ENCODE data around the gene WDTC1. TPM values are rescaled to one million over a fixed set of nuclear protein-coding genes. Genes with fewer than 3 reads are reported as not detected.

WDTC1 gene
- total and polyA plus RNA-seq, 2 experiments from 2014 or later = 18.9 to 52.5 TPM

DNA sequence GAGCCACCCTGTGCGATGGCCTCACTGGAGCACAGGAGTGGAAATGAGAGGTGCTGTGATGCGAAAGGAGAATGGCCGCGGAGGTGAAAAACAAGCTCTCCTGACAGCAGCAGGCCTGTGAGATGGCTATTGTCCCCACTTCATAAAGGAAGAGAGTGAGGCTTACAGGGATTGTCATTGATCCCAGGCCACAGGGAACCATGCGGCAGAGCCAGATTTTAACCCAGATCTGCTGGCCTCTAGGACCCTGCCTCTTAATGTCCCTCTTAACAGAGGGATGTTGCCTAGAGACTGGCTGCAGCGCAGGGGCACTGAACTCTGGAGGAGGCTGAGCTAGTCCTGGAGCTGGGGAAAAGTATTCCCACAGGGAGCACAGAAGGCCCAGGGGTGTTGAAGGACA lies 104.3 kb downstream of the WDTC1 start:
- Histone ChIP-seq H3K27ac (peak overlapping the region; percentile 73), H3K36me3 (no peaks in the 10 kb centered on the region), H3K9me3 (ENCODE audit: low read depth) (no peaks in the 10 kb centered on the region), H3K27me3 (no peaks in the 10 kb centered on the region), H3K4me1 (ENCODE audit: low read depth) (peaks cover 29% of the 10 kb centered on the region), H3K4me3 (no peak overlapping the region)
- peak in 1 of 2 donors; percentile 28 for DNase-seq (ENCODE audit: low read depth in 1 of 2, low spot score in 1 of 2)
- TF ChIP-seq, protein P1, sequence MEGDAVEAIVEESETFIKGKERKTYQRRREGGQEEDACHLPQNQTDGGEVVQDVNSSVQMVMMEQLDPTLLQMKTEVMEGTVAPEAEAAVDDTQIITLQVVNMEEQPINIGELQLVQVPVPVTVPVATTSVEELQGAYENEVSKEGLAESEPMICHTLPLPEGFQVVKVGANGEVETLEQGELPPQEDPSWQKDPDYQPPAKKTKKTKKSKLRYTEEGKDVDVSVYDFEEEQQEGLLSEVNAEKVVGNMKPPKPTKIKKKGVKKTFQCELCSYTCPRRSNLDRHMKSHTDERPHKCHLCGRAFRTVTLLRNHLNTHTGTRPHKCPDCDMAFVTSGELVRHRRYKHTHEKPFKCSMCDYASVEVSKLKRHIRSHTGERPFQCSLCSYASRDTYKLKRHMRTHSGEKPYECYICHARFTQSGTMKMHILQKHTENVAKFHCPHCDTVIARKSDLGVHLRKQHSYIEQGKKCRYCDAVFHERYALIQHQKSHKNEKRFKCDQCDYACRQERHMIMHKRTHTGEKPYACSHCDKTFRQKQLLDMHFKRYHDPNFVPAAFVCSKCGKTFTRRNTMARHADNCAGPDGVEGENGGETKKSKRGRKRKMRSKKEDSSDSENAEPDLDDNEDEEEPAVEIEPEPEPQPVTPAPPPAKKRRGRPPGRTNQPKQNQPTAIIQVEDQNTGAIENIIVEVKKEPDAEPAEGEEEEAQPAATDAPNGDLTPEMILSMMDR (IDR thresholded peaks at IDR 0.05; ENCODE audit: low read depth, low read length) = no peak

GRCh38 chr1:27339213-27339612 lies 104.8 kb downstream of the WDTC1 start:
- no peak for DNase-seq (ENCODE audit: low read depth in 1 of 2, low spot score in 1 of 2)
- Histone ChIP-seq H3K36me3 (no peaks in the 10 kb centered on the region), H3K4me3 (no peak overlapping the region), H3K9me3 (ENCODE audit: low read depth) (no peaks in the 10 kb centered on the region), H3K27me3 (no peaks in the 10 kb centered on the region), H3K4me1 (ENCODE audit: low read depth) (peaks cover 29% of the 10 kb centered on the region), H3K27ac (peak overlapping the region; percentile 73)
- TF ChIP-seq, protein P1 (IDR thresholded peaks at IDR 0.05; ENCODE audit: low read depth, low read length) = no peak

DNA sequence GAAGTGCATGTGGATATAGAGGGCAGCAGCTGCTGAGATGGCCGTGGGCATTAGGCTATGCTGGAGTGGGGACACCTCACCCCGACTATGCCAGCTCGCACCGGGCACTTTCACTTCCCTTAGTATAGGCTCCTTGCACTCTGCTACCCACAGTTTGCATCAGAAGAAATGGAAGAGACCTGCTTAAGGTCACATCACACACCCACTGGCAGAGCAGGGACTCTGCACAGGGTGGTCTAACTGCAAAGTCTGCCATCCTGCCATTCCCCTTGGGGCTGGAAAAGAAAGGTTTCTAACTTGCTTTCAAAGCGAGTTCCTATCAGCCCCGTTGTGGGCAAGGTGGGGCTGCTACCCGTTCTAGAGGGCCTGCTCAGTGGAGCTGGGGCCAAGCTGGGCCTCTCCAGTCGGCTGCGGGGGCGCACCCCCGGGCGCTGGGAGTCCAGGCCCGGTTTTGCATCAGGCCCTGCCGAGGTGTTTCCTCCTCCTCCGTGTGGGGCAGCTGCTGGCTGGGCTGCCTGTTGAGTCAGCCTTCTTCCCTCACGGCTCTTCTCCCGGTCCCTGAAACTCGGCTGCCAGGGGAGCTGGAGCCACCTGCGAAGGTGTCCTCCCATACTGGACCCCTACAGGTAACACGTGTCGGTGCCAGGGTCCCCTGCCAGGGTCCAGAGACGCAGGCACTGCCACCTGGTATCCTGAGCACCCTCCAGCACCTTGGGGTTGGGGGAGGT lies 107.3 kb downstream of the WDTC1 start, which contains the start of gene SYTL1:
TSS of gene SYTL1 (plus strand) at position 498 of the 728 bp plus-strand sequence. CDS start 3,313 bp downstream, outside the sequence.
- no peaks in the 10 kb centered on the region for H3K27me3 ChIP-seq
- H3K9me3 ChIP-seq (ENCODE audit: low read depth) = no peaks in the 10 kb centered on the region
- TF ChIP-seq, protein P1 (IDR thresholded peaks at IDR 0.05; ENCODE audit: low read depth, low read length) = no peak
- peaks cover 29% of the 10 kb centered on the region for H3K4me1 ChIP-seq (ENCODE audit: low read depth)
- DNase-seq (ENCODE audit: low read depth in 1 of 2, low spot score in 1 of 2) = peak; percentile 65 to 76
- peak within 1 kb of the TSS; percentile 14 for H3K4me3 ChIP-seq
- peak within 1 kb of the TSS; percentile 76 for H3K27ac ChIP-seq
- H3K36me3 ChIP-seq = no peaks in the 10 kb centered on the region

- TF ChIP-seq, protein P1 (IDR thresholded peaks at IDR 0.05; ENCODE audit: low read depth, low read length) = no peak
- Histone ChIP-seq H3K27me3 (no peaks in the 10 kb centered on the region), H3K4me1 (ENCODE audit: low read depth) (peaks cover 29% of the 10 kb centered on the region), H3K36me3 (no peaks in the 10 kb centered on the region), H3K4me3 (no peak overlapping the region), H3K27ac (peak overlapping the region; percentile 76), H3K9me3 (ENCODE audit: low read depth) (no peaks in the 10 kb centered on the region)
- DNase-seq (ENCODE audit: low read depth in 1 of 2, low spot score in 1 of 2) = no peak
Measured at GRCh38 chr1:27342391-27342777, 108.0 kb downstream of the WDTC1 start.

DNA sequence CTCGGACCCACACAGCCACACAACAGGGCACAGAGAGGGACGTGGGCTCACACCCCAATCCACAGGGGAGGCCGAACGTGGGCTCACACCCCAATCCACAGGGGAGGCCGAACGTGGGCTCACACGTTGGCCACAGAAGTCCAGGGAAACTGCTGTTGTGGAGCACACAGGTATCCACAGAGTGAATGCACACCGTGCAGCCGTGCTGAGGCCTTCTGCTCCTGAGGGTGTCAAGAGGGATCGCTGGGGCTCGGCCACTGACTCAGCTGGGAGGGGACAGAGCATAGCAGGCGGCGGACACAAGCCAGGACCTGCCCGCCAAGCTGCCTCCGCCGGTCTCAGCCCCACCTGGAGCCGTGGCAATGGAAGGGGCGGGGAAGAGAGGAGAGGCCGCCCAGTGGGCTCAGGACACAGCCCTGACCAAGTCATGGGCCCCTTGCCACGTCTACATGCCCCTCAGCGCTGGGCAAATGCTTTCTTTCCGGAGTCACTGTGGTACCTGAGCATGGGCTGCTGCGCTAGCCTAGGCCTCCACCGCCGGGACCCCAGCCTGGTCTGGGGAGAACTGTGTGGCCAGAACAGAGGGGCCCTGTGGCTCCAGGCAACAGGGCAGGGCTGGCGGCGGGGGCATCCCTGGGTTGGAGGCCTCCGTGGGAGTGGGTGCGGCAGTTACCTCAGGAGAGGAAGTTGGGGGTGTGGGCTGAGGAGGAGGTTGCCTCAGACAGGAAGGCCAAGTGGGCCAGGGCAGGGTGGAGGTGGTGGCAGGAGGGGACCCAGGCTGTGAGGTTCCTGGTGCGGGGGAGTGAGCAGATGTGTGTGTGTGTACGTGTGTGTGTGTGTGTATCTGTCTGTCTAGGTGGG lies 108.6 kb downstream of the WDTC1 start:
- TF ChIP-seq, protein P1 (IDR thresholded peaks at IDR 0.05; ENCODE audit: low read depth, low read length) = no peak
- Histone ChIP-seq H3K27me3 (no peaks in the 10 kb centered on the region), H3K4me1 (ENCODE audit: low read depth) (peaks cover 29% of the 10 kb centered on the region), H3K9me3 (ENCODE audit: low read depth) (no peaks in the 10 kb centered on the region), H3K27ac (peak overlapping the region; percentile 76), H3K4me3 (no peak overlapping the region), H3K36me3 (no peaks in the 10 kb centered on the region)
- peak in 1 of 2 donors; percentile 65 for DNase-seq (ENCODE audit: low read depth in 1 of 2, low spot score in 1 of 2)

Measured in cardiac muscle cell (in vitro differentiated cells and primary cell).